ENCODE results near the gene KIF6.

KIF6 gene

DNA sequence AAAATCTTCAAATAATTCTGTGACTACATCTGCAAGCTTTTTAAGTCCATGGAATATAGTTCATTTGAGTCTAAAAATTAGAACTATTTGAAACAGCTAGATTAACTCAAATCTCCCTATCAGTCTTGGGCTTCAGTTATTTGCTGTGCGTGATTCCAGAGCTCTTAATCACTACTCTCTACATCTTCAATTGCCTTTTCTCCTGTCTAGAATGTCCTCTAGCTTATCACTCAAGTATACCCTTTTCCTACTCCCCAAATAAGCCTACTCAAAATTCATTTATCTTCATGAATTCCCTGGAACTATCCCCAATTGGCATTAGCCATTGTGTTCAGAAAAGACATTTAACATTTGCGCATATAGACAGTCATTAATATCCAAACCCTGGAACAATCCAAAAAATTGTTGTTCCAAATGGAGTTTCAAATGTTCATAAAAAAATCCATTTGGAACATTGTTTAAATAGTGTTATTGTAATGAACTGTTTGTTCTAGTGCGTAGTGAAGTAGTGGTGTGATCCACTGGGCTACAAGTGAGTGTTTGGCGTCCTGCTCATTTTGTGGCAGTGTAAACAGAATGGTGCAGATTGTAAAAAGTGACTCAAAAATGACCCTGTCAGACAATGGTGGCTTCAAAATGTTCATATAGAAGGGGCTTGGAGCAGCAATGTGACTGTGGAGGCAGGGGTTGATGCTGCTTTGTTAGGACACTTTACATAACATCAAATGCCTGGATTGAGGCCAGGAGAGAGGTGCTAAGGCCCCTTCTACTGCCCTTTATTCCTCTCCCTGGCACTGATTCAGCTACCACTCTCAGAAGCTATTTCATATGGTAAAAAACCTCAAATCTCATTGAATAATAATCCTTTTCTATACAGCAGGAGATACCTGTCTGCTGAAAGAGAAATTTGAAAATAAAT lies 122.3 kb downstream of the KIF6 start:
- DNase-seq: no peak
- Histone ChIP-seq H3K4me3 (ENCODE audit: insufficient read depth, low read depth, low read length, poor library complexity, severe bottlenecking) (no peak overlapping the region), H3K9me3 (ENCODE audit: control insufficient read depth, low read length) (no peaks in the 10 kb centered on the region), H3K27me3 (replicated peaks; ENCODE audit: control insufficient read depth, insufficient read depth, low read length, poor library complexity, severe bottlenecking) (no peaks in the 10 kb centered on the region), H3K4me1 (ENCODE audit: control insufficient read depth, insufficient read depth, low read length, poor library complexity, severe bottlenecking) (no peaks in the 10 kb centered on the region), H3K27ac (ENCODE audit: insufficient read depth, low read length, poor library complexity, severe bottlenecking) (no peak overlapping the region), H3K36me3 (ENCODE audit: control insufficient read depth, insufficient read depth, low read length) (no peaks in the 10 kb centered on the region)

DNA sequence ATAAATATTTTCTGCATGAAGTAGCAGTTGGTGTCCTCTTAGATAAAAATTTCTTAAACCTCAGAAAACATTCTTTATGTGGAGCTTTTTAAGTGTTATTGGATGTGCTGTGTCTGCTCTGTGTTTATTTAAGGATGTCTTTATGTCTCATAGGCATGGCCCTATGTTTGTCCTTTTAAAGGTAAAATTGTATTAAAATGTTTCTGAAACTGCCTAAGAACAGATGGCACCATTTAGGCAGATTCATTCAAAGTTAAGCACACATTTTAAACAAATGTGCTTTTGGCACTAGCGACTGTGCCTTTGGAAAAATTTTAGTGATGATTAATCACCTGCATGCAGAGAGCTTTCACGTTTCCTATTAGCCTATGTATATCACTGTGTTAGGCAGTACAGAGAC lies 125.2 kb downstream of the KIF6 start:
- DNase-seq: no peak
- H3K27me3 ChIP-seq (replicated peaks; ENCODE audit: control insufficient read depth, insufficient read depth, low read length, poor library complexity, severe bottlenecking): no peaks in the 10 kb centered on the region

DNA sequence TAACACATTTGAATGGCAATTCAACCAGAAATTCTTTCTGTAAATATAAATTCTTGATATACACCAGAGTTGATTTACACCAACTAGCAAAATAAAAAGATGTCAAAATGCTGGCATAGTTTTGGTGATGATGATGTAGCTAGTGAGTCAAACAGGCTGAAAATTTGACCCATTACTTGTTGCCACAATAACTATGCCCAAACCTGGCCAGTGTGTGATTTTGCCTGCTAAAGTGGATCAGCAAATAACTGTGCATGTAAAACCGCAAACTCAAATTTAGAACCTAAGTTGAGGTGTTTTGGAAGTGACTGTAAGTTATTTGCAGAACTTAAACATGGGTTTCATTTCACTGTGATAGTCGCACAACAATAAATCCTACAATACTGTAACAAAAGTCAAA lies 125.9 kb downstream of the KIF6 start:
- no peaks in the 10 kb centered on the region for H3K4me1 ChIP-seq (ENCODE audit: control insufficient read depth, insufficient read depth, low read length, poor library complexity, severe bottlenecking)
- H3K27ac ChIP-seq (ENCODE audit: insufficient read depth, low read length, poor library complexity, severe bottlenecking): no peak overlapping the region
- no peaks in the 10 kb centered on the region for H3K9me3 ChIP-seq (ENCODE audit: control insufficient read depth, low read length)
- no peaks in the 10 kb centered on the region for H3K27me3 ChIP-seq (replicated peaks; ENCODE audit: control insufficient read depth, insufficient read depth, low read length, poor library complexity, severe bottlenecking)
- H3K4me3 ChIP-seq (ENCODE audit: insufficient read depth, low read depth, low read length, poor library complexity, severe bottlenecking): no peak overlapping the region
- H3K36me3 ChIP-seq (ENCODE audit: control insufficient read depth, insufficient read depth, low read length): no peaks in the 10 kb centered on the region
- no peak for DNase-seq

More for the DNA sequence above, 125.2 kb downstream of the KIF6 start:
- Histone ChIP-seq H3K9me3 (ENCODE audit: control insufficient read depth, low read length) (no peaks in the 10 kb centered on the region), H3K4me3 (ENCODE audit: insufficient read depth, low read depth, low read length, poor library complexity, severe bottlenecking) (no peak overlapping the region), H3K36me3 (ENCODE audit: control insufficient read depth, insufficient read depth, low read length) (no peaks in the 10 kb centered on the region), H3K27ac (ENCODE audit: insufficient read depth, low read length, poor library complexity, severe bottlenecking) (no peak overlapping the region), H3K4me1 (ENCODE audit: control insufficient read depth, insufficient read depth, low read length, poor library complexity, severe bottlenecking) (no peaks in the 10 kb centered on the region)

DNA sequence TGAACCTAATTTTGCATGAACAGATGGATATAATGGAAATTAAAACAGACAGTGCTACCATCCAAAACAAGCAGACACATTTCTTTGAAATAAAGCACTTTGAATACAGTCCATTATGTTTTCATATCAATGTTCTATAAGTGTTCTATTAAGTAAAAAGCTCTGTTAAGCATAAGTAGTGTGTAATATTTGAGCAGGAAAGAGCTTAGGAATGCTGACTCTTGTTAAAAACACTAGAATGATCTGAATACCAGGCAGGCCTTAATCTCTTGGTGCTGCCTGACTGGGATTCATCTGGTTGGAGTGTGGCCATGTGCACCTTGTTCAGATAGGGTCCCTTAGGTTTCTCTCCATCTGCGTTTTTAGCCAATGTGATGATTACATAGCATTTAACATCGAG lies 130.9 kb downstream of the KIF6 start:
- Histone ChIP-seq H3K27me3 (replicated peaks; ENCODE audit: control insufficient read depth, insufficient read depth, low read length, poor library complexity, severe bottlenecking) (no peaks in the 10 kb centered on the region), H3K4me3 (ENCODE audit: insufficient read depth, low read depth, low read length, poor library complexity, severe bottlenecking) (no peak overlapping the region), H3K36me3 (ENCODE audit: control insufficient read depth, insufficient read depth, low read length) (no peaks in the 10 kb centered on the region), H3K9me3 (ENCODE audit: control insufficient read depth, low read length) (no peaks in the 10 kb centered on the region), H3K27ac (ENCODE audit: insufficient read depth, low read length, poor library complexity, severe bottlenecking) (no peak overlapping the region), H3K4me1 (ENCODE audit: control insufficient read depth, insufficient read depth, low read length, poor library complexity, severe bottlenecking) (no peaks in the 10 kb centered on the region)
- no peak for DNase-seq

DNA sequence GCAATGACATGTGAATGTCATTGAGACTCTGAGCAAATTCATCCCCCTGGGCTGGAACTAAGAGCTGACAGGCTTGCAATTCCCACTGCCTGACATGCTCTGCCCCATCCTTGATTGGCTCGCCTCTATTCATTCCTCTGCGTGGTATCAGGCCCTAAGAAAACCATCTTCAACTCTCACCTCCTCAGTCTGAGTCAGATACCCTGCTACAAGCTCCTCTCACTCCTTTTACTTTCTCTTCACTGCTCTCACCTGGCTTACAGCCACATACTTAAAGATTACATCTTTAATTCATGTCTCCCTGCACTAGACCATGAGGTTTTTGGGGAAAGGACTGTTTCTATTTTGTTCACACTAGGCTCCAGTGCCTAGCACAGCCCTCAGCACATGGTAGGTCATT lies 131.6 kb downstream of the KIF6 start:
- no peaks in the 10 kb centered on the region for H3K27me3 ChIP-seq (replicated peaks; ENCODE audit: control insufficient read depth, insufficient read depth, low read length, poor library complexity, severe bottlenecking)
- no peak for DNase-seq
- no peaks in the 10 kb centered on the region for H3K4me1 ChIP-seq (ENCODE audit: control insufficient read depth, insufficient read depth, low read length, poor library complexity, severe bottlenecking)
- H3K4me3 ChIP-seq (ENCODE audit: insufficient read depth, low read depth, low read length, poor library complexity, severe bottlenecking): no peak overlapping the region
- H3K9me3 ChIP-seq (ENCODE audit: control insufficient read depth, low read length): no peaks in the 10 kb centered on the region
- H3K27ac ChIP-seq (ENCODE audit: insufficient read depth, low read length, poor library complexity, severe bottlenecking): no peak overlapping the region
- no peaks in the 10 kb centered on the region for H3K36me3 ChIP-seq (ENCODE audit: control insufficient read depth, insufficient read depth, low read length)

DNA sequence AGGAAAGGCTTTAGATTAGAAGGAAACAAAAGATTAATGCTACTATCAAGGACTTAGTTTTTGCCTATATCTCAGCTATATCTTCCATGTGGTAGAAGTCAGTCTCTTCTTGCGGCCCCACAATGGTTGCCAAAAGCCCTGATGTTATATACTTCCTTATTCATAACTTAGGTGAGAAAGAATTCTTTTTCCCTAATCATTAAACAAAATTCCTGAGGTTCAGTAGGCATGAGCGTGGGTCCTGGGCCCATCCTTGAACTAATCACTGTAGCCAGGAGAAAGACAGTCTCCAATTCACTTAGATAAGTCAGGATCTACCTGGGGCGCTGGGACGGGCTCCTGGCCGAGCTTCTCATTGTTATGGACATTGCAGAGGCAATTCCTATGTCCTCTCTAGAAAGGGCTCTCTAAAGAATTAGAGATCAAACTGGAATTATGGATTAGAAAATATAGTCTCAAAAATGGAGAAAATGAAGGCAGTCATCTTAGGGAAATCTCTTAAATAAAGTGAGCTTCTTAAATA lies 134.3 kb downstream of the KIF6 start:
- Histone ChIP-seq H3K4me1 (ENCODE audit: control insufficient read depth, insufficient read depth, low read length, poor library complexity, severe bottlenecking) (no peaks in the 10 kb centered on the region), H3K27ac (ENCODE audit: insufficient read depth, low read length, poor library complexity, severe bottlenecking) (no peak overlapping the region), H3K9me3 (ENCODE audit: control insufficient read depth, low read length) (no peaks in the 10 kb centered on the region), H3K4me3 (ENCODE audit: insufficient read depth, low read depth, low read length, poor library complexity, severe bottlenecking) (no peak overlapping the region), H3K36me3 (ENCODE audit: control insufficient read depth, insufficient read depth, low read length) (no peaks in the 10 kb centered on the region), H3K27me3 (replicated peaks; ENCODE audit: control insufficient read depth, insufficient read depth, low read length, poor library complexity, severe bottlenecking) (no peaks in the 10 kb centered on the region)
- DNase-seq: no peak

DNA sequence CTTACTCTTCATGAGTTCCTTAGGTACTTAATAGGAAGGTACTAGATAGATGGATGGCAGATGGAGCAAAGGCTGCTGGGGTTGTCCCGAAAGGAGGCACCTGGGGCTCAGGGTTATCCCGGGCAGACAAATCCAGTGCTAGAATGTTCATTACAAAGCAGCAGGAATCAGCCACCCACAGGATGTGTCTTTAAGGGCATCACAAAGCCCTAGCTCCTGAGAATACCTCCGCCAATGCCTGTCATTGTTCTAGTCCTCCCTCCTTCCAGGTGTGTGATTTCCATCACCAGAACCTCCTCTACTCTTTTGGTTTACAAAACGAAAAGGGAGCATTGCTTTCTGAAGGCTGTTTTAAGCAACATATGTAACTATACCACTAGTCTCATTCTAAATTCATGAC lies 138.1 kb downstream of the KIF6 start:
- Histone ChIP-seq H3K4me3 (ENCODE audit: insufficient read depth, low read depth, low read length, poor library complexity, severe bottlenecking) (no peak overlapping the region), H3K36me3 (ENCODE audit: control insufficient read depth, insufficient read depth, low read length) (no peaks in the 10 kb centered on the region), H3K27ac (ENCODE audit: insufficient read depth, low read length, poor library complexity, severe bottlenecking) (no peak overlapping the region), H3K4me1 (ENCODE audit: control insufficient read depth, insufficient read depth, low read length, poor library complexity, severe bottlenecking) (no peaks in the 10 kb centered on the region), H3K27me3 (replicated peaks; ENCODE audit: control insufficient read depth, insufficient read depth, low read length, poor library complexity, severe bottlenecking) (no peaks in the 10 kb centered on the region), H3K9me3 (ENCODE audit: control insufficient read depth, low read length) (no peaks in the 10 kb centered on the region)
- no peak for DNase-seq

DNA sequence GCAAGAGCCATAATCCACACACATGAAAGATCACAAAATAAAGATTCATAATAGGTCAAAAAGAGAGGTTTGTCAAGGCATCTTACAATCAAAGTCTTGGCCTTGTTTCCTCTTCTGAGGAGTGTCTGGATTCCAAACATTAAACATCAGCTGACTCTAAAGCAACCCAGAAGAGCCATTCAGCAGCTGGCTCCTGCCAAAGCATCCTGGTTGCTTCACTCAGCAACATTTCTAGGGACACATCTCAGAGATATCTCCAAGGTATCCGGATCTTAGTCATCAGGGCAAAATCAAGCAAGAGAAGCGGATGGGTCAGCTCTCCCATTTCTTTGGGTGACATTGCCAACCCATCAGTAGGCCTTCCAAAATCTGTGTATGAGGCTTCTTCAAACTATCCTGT lies 139.6 kb downstream of the KIF6 start:
- Histone ChIP-seq H3K4me1 (ENCODE audit: control insufficient read depth, insufficient read depth, low read length, poor library complexity, severe bottlenecking) (no peaks in the 10 kb centered on the region), H3K27ac (ENCODE audit: insufficient read depth, low read length, poor library complexity, severe bottlenecking) (no peak overlapping the region), H3K4me3 (ENCODE audit: insufficient read depth, low read depth, low read length, poor library complexity, severe bottlenecking) (no peak overlapping the region), H3K9me3 (ENCODE audit: control insufficient read depth, low read length) (no peaks in the 10 kb centered on the region), H3K36me3 (ENCODE audit: control insufficient read depth, insufficient read depth, low read length) (no peaks in the 10 kb centered on the region), H3K27me3 (replicated peaks; ENCODE audit: control insufficient read depth, insufficient read depth, low read length, poor library complexity, severe bottlenecking) (no peaks in the 10 kb centered on the region)
- DNase-seq: no peak

DNA sequence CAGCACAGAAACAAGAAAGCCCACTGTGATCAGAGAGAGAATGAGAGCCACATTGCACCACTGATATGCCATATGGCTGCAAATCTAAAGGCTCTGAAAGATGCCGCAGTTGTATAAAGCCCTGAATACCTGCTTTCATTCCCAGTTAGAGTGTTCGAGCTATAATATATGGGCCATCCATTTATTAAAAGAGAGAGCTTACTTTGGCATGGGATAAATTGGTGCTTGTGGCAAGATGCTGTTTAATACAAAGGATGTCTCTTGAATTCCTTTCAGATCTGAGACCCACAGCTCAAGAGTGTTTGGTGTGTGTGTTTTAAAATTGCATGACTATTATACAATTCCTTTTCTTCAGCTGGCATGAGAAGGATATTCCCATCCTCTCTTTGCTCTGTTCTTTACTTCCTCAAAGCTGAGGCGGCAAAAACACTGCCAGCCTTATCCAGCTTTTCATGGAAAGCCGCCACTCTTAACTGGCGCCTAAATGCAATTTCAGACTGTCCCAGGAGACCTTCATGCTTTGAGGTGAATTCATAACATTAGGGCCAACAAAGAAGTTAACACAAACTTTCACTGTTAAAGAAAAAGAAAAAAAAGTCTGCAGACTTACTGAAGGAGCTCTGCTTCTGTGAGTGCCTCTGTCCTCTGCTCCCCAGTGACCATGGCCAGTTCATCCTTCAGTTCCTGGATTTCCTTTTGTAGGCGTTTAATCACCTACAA lies 147.6 kb downstream of the KIF6 start:
- no peaks in the 10 kb centered on the region for H3K4me1 ChIP-seq (ENCODE audit: control insufficient read depth, insufficient read depth, low read length, poor library complexity, severe bottlenecking)
- H3K4me3 ChIP-seq (ENCODE audit: insufficient read depth, low read depth, low read length, poor library complexity, severe bottlenecking): no peak overlapping the region
- DNase-seq: no peak
- no peaks in the 10 kb centered on the region for H3K27me3 ChIP-seq (replicated peaks; ENCODE audit: control insufficient read depth, insufficient read depth, low read length, poor library complexity, severe bottlenecking)
- H3K36me3 ChIP-seq (ENCODE audit: control insufficient read depth, insufficient read depth, low read length): no peaks in the 10 kb centered on the region
- no peak overlapping the region for H3K27ac ChIP-seq (ENCODE audit: insufficient read depth, low read length, poor library complexity, severe bottlenecking)
- H3K9me3 ChIP-seq (ENCODE audit: control insufficient read depth, low read length): no peaks in the 10 kb centered on the region

All from effector memory CD4-positive, alpha-beta T cell (primary cell).